Right kidney (tissue), 9 donors: Measurements from ENCODE around the gene TMEM86B.

Experiments used
- DNase-seq: peaks from one replicate; pipeline ENCODE4 v3.0.0-alpha.2; 2016
- long read RNA-seq, 8 donors: transcript quantifications; one replicate each; lab custom pipeline, GENCODE V29; 2026

The TMEM86B gene
- long read RNA-seq, donor 1, result 0 reads
- long read RNA-seq, donor 2, partial matches to known transcripts, result 0 of 4 reads
- long read RNA-seq, donor 2, other reads (novel, unspliced or antisense), result 0 of 4 reads
- long read RNA-seq, donor 3, partial matches to known transcripts, result 0 of 1 reads
- long read RNA-seq, donor 3, other reads (novel, unspliced or antisense), result 0 of 1 reads
- long read RNA-seq, donor 4, transcript TMEM86B-202 (1 exons, 2,034 nt), result major isoform, 5 of 6 reads
- long read RNA-seq, donor 4, partial matches to known transcripts, result 0 of 6 reads
- long read RNA-seq, donor 4, other reads (novel, unspliced or antisense), result 0 of 6 reads
- long read RNA-seq, donor 5, partial matches to known transcripts, result 0 of 2 reads
- long read RNA-seq, donor 5, other reads (novel, unspliced or antisense), result 0 of 2 reads
- long read RNA-seq, donor 6, partial matches to known transcripts, result 0 of 2 reads
- long read RNA-seq, donor 6, other reads (novel, unspliced or antisense), result 0 of 2 reads
- long read RNA-seq, donor 7, partial matches to known transcripts, result 0 of 4 reads
- long read RNA-seq, donor 7, other reads (novel, unspliced or antisense), result 0 of 4 reads
- long read RNA-seq, donor 8, partial matches to known transcripts, result 0 of 2 reads
- long read RNA-seq, donor 8, other reads (novel, unspliced or antisense), result 0 of 2 reads

- no peak for DNase-seq
These were observed at the start of gene TMEM86B for GRCh38 chr19:55228403-55229031. Gene TMEM86B (minus strand): TSS chr19:55228763. CDS start chr19:55228741, 22 bp downstream.

DNA sequence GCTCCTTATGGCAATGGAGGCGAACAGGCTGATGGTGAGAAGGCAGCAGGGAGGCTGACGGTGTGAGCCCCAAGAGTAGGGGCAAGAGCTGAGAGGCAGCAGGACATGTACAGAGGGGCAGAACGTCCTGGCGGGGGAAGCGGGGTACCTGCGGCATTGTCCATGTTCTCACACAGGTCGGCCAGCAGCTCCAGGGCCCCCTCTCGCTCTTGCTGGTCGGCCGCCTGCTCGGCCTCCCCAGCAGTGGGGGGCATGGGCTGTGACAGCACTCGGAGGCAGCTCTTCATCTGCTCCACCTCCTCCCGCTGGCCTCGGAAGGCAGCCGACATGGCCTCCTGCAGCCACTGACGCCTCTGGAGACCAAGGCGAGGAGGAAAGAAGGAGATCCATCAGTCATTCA is 48.9 kb upstream of the TMEM86B start:
- no peak for DNase-seq

GRCh38 chr19:55276720-55277430 is 48.3 kb upstream of the TMEM86B start:
- DNase-seq, result no peak

DNA sequence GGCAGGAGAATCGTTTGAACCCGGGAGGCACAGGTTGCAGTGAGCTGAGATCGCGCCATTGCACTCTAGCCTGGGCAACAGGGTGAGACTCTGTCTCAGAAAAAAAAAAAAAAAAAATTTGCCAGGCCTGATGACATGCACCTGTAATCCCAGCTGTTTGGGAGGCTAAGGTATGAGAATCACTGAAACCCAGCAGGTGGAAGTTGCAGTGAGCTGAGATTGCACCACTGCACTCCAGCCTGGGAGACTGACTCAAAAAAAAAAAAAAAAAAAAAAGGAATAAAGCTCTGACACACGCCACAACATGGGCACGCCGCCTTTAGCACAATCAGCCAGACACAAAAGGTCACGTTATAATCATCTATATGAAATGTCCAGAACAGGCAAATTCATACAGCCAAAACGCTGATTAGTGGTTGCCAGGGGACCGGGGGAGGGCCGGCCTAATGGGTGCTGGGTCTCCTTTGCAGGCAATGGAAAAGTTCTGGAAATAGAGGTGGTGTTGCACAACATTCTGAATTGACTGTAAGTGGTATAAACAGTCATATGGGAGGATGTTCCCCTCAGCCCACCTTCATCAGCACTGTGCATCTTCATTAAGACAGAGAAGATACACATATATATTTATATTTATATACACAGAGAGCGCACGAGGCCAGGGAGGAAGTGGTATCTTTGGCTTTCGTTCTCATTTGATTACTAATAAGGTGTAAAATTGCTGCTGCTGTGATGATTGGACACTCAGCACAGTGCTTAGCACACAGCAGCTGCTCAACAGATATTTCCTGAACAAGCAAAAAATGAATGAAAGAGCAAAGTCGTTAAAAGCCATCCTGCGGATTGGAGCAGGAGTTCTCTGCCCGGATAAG is 47.5 kb upstream of the TMEM86B start:
- DNase-seq, result no peak

- no peak for DNase-seq
These were observed 45.6 kb upstream of the TMEM86B start for GRCh38 chr19:55273978-55274707.

- no peak for DNase-seq
These were observed 43.6 kb upstream of the TMEM86B start for GRCh38 chr19:55272142-55272541.

DNA sequence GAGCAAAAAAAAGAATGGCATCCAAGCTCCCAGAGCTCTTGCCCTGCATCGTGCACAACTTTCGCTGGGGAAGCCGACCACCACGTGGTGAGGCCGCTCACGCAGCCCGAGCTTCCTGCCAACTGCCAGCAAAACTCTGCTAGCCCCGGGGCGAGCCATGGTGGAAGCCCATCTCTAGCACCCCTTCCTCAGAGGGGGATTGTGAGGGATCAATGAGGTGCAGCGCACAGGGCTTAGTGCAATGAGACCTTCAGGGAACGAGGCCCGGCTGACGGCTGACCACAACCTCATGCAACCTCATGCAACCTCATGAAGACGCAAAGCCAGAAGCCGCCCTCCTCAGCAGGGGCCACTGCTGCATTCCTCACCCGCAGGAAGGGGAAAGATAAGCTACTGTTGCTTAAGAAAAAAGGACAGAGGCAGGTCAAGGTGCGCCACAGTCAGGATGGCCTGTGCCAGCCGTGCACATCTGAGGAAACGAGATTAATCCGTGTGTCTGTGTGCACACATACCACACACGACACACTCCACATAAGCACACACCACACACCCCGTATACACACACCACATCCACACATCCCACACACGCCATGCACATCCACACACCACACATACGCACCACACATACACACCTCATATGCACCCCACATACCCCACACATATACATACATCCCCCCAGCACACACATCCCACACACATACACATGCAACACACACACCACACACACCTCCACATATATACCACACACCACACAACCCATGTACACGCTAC is 41.8 kb upstream of the TMEM86B start:
- no peak for DNase-seq

DNA sequence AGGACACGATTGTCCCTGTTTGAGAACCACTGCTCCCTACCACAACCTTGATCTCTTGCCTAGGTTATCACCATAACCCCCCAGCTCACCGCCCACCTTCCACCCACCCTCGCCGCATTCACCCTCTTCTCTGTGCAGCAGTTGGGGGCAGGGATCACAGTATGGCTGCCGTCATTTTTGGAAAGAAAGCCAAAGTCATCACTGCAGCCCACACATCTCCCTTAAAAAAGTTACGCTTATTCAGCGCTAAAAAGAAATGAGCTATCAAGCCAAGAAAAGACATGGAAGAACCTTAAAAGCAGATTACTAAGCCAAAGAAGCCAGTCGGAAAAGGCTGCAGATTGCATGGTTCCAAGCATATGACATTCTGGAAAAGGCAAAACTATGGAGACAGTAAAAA is 40.7 kb upstream of the TMEM86B start:
- no peak for DNase-seq

DNA sequence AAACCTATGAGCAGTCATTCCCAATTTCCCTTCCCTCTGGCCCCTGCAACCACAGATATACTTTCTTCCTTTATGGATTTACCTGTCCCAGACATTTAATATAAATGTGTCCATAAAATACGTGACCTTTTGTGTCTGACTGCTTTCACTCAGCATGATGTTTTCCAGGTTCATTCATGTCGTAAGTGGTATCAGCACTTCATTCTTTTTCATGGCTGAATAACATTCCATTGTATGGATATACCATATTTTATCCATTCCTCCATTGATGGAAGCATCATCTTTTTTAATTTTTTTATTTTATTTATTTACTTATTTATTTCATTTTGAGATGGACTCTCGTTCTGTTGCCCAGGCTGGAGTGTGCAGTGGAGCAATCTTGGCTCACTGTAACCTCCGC is 38.3 kb upstream of the TMEM86B start:
- DNase-seq, result no peak

- DNase-seq, result no peak
These were observed 37.8 kb upstream of the TMEM86B start for GRCh38 chr19:55266404-55266803.

DNA sequence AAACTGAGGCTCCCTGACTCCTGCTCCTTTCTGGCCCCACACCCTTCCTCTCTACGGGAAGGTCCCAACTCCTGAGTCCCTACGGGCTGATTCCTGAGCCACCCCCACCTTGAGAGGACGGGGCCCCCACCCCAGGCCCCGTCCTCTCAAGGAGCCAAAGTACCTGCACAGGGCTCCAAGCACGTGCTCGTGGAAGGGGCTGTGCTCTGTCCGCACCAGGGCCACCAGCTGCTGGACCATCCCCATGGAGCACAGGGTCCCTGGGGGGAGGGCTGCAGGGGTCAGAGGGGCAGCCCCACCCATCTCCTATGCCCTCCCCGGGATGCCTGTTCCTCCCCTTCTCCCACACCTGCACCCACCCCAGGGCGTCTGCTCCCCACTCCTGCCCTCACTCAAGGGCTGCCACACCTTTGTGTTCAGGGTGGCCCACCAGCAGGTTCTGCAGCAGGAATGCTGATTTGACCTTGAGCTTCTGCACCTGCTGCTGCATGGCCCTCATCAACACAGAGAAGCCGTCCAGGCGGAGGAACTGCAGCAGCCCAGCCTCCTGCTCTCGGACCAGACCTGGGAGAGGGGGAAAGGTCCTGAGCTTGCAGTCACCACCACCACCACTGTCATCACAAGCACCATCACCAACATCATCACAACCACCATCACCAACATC is 37.3 kb upstream of the TMEM86B start:
- no peak for DNase-seq

GRCh38 chr19:55265173-55265572 is 36.6 kb upstream of the TMEM86B start:
- DNase-seq, result no peak

GRCh38 chr19:55264531-55264930 is 36.0 kb upstream of the TMEM86B start:
- DNase-seq, result no peak

GRCh38 chr19:55262359-55262758 is 33.8 kb upstream of the TMEM86B start:
- DNase-seq, result no peak

DNA sequence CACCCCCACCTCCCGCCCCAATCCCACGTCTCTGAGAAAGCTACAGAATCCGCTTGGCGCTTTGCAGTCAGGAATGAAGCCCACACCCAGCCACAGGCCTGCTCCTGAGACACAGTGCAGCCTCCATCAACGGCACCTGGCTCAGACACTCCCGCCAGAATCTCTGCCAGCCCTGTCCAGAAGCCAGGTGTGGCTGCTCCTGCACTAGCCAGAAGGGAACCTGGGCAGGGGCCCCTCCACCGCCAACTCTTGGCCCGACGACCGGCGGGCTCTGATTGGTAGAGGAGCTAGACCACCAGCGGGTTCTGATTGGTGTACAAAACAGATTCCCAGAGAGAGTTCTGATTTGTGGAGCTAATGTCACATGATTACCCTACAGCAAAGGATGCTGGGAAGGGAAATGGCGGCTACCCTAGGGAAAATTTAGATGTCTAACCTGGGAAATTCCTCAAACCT is 33.1 kb upstream of the TMEM86B start:
- DNase-seq, result no peak

- no peak for DNase-seq
These were observed 31.1 kb upstream of the TMEM86B start for GRCh38 chr19:55259540-55260210.

DNA sequence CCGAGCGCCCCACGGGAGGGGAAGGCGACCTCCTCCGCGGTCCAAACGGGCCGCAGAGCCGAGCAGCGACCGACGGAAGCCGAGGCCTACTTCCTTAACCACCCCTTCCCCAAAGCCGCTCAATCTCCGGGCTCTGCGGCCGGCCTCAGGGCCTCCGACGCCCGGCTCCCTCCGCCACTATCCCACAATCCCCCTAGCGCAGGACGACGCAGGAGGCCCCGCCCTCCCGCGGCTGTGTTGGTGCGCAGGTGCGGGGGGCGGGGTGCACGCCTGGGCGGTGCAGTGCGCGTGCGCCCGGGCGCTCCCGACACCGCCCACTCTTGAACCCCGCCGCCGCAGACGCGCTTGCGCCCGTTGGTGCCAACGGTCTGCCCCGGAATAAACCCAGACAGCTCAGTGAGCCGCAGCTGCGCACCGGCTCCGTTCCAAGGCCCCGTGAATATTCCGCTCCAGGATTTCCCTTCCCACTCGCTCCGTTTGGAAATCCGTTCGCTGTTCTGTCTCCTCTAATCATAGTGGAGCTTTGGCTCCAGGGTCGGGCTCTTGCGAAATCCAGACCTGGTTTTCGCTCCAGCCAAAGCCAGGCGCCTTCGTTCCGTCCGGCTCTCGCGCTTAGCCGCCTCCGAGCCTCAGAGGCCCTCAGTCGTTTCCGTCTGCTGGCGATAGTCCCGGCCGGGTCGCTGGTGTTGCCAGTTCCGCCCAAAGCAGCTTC is 30.4 kb upstream of the TMEM86B start, which contains the start of gene PPP6R1:
Gene PPP6R1, minus strand, starts transcription at position 190 of the 712 bp plus-strand sequence. CDS start 11,914 bp downstream, outside the sequence.
- peak; percentile 98 for DNase-seq

DNA sequence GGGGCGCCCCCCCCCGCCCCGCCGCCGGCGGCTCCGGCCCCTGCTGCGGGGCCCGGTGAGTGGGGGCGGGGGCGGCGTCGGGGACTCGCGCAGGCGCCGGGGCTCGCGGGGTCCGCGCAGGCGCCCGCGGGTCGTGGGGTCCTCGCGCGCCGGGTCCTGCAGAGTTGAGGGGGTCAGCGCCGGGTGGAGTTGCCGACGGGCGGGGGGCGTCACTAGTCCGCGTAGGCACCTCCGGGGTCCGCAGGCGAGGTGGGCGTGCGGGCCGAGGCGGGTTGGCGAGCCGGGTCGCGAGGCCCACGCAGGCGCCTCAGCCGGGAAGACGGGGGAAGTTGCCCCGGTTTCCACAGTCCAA is 29.9 kb upstream of the TMEM86B start:
- DNase-seq, result no peak
